HEK293T (cell line): ENCODE results near the gene DDX18.

Experiments used
- ARNT ChIP-seq: fragments of 450-650 bp; IDR thresholded peaks from 2 replicates; pipeline ENCODE4 v1.6.1; 2017; ENCODE audit warnings: mild to moderate bottlenecking
- BHLHE40 ChIP-seq: fragments of 450-650 bp; IDR thresholded peaks from 2 replicates; pipeline ENCODE4 v1.6.1; 2016; ENCODE audit warnings: mild to moderate bottlenecking, moderate library complexity, borderline replicate concordance
- FOXA1 ChIP-seq: fragments of 450-650 bp; IDR thresholded peaks from 2 replicates; pipeline ENCODE4 v1.6.1; 2016; ENCODE audit warnings: mild to moderate bottlenecking
- FOXK2 ChIP-seq: fragments of 450-650 bp; IDR thresholded peaks from 2 replicates; pipeline ENCODE4 v1.6.1; 2016; ENCODE audit warnings: mild to moderate bottlenecking
- HDGF ChIP-seq: fragments of 450-650 bp; IDR thresholded peaks from 2 replicates; pipeline ENCODE4 v1.6.1; 2017; ENCODE audit warnings: antibody characterized with exemption, borderline replicate concordance
- L3MBTL2 ChIP-seq: fragments of 450-650 bp; conservative IDR thresholded peaks from 2 replicates; pipeline ENCODE4 v1.6.1; 2016; ENCODE audit warnings: mild to moderate bottlenecking
- LEF1 ChIP-seq: fragments of 450-650 bp; IDR thresholded peaks from 2 replicates; pipeline ENCODE4 v1.6.1; 2017; ENCODE audit warnings: mild to moderate bottlenecking, borderline replicate concordance
- NFRKB ChIP-seq: fragments of 450-650 bp; IDR thresholded peaks from 2 replicates; pipeline ENCODE4 v1.6.1; 2016; ENCODE audit warnings: mild to moderate bottlenecking, moderate library complexity
- TARDBP ChIP-seq: fragments of 450-650 bp; IDR thresholded peaks from 2 replicates; pipeline ENCODE4 v1.6.1; 2016
- ZNF384 ChIP-seq: fragments of 450-650 bp; IDR thresholded peaks from 2 replicates; pipeline ENCODE4 v1.6.1; 2016
- TF ChIP-seq, protein P1 (sequence below): fragments of 450-650 bp; IDR thresholded peaks from 2 replicates; pipeline ENCODE4 v1.6.1; 2016

GRCh38 chr2:117832332-117832731, 17.8 kb downstream of the DDX18 start:
- TF ChIP-seq LEF1 (no peak), TARDBP (no peak), FOXK2 (no peak), L3MBTL2 (no peak), ARNT (no peak), FOXA1 (no peak), BHLHE40 (no peak), NFRKB (no peak), ZNF384 (no peak), HDGF (no peak)
- TF ChIP-seq, protein P1, sequence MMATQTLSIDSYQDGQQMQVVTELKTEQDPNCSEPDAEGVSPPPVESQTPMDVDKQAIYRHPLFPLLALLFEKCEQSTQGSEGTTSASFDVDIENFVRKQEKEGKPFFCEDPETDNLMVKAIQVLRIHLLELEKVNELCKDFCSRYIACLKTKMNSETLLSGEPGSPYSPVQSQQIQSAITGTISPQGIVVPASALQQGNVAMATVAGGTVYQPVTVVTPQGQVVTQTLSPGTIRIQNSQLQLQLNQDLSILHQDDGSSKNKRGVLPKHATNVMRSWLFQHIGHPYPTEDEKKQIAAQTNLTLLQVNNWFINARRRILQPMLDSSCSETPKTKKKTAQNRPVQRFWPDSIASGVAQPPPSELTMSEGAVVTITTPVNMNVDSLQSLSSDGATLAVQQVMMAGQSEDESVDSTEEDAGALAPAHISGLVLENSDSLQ, result no peak
